ENCODE measurements around the gene FOXQ1.

- TF ChIP-seq MXD1 (CRISPR knock-in tag; IDR thresholded peaks at IDR 0.05; ENCODE audit: borderline replicate concordance, poor library complexity, severe bottlenecking) (no peak), ZEB2 (IDR thresholded peaks at IDR 0.05) (no peak), ATF2 (CRISPR knock-in tag; IDR thresholded peaks at IDR 0.05) (no peak), ZNF121 (CRISPR knock-in tag; conservative IDR thresholded peaks at IDR 0.05) (no peak), JUNB (CRISPR knock-in tag; conservative IDR thresholded peaks at IDR 0.05) (no peak), SMARCC2 (IDR thresholded peaks at IDR 0.05; ENCODE audit: low read depth) (no peak), IRF2 (CRISPR knock-in tag; IDR thresholded peaks at IDR 0.05) (no peak), IRF1 (CRISPR knock-in tag; IDR thresholded peaks at IDR 0.05; ENCODE audit: borderline replicate concordance) (no peak), CBX3 (IDR thresholded peaks at IDR 0.05; ENCODE audit: borderline replicate concordance in 1 of 2, low read length in 2 of 2) (no peak), POLR2A (conservative IDR thresholded peaks at IDR 0.05) (no peak), EP300 (IDR thresholded peaks at IDR 0.05; ENCODE audit: low read length) (no peak), ELF4 (CRISPR knock-in tag; IDR thresholded peaks at IDR 0.05) (no peak), RNF219 (CRISPR knock-in tag; IDR thresholded peaks at IDR 0.05) (no peak), REST (IDR thresholded peaks at IDR 0.05; ENCODE audit: borderline replicate concordance) (no peak), REST (CRISPR knock-in tag; IDR thresholded peaks at IDR 0.05; ENCODE audit: low read depth) (no peak)
Measured at GRCh38 chr6:1285556-1285955, 26.3 kb upstream of the FOXQ1 start.

Measured in K562 (cell line).